GM12872 (cell line): ENCODE data around the gene GPR61.

Source experiments
- CTCF ChIP-seq: IDR thresholded peaks from 3 replicates; pipeline ENCODE4 v1.5.1; 2011; ENCODE audit warnings: low read depth, mild to moderate bottlenecking, low read length, moderate library complexity; ENCODE audit not compliant: insufficient read depth

Gene GPR61

GRCh38 chr1:109579491-109579890 lies 39.8 kb downstream of the GPR61 start:
- no peak for TF ChIP-seq CTCF

GRCh38 chr1:109582021-109582420 lies 42.3 kb downstream of the GPR61 start:
- no peak for TF ChIP-seq CTCF

GRCh38 chr1:109584766-109585165 lies 45.1 kb downstream of the GPR61 start:
- TF ChIP-seq CTCF = no peak

- TF ChIP-seq CTCF = no peak
These were observed 46.4 kb downstream of the GPR61 start for GRCh38 chr1:109586055-109586454.

GRCh38 chr1:109589177-109589576 lies 49.5 kb downstream of the GPR61 start:
- no peak for TF ChIP-seq CTCF

- TF ChIP-seq CTCF = no peak
These were observed 50.0 kb downstream of the GPR61 start for GRCh38 chr1:109589679-109590078.

GRCh38 chr1:109592916-109593315 lies 53.2 kb downstream of the GPR61 start:
- no peak for TF ChIP-seq CTCF

- TF ChIP-seq CTCF = no peak
These were observed 55.9 kb downstream of the GPR61 start for GRCh38 chr1:109595531-109595930.
